HS-5 (cell line): Measurements from ENCODE around the gene CLTB.

ENCODE experiments used
- DNase-seq: peaks from one replicate; pipeline ENCODE4 v3.0.0-alpha.2; 2012; ENCODE audit warnings: low read depth

The CLTB gene

GRCh38 chr5:176352116-176352878 lies 64.0 kb downstream of the CLTB start:
- DNase-seq = no peak

DNA sequence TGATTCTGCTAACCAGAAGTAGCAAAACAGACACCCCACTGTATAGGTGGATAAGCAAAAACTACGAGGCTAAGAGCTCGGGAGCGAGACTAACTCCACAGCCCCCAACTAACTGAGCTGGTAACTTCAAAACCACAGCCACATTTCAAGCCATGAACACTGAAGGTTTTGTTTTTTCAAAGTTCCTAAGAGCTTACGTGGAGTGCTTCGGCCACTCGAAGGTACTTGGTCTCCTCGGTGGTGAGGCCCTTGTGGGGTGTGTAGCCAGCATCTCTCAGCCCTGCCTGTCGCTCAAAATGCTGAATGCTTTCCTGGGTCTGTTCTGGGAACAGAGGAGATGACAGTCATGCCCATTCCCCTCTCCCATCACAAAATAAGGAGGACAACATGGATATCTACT lies 65.9 kb downstream of the CLTB start:
- DNase-seq = no peak

DNA sequence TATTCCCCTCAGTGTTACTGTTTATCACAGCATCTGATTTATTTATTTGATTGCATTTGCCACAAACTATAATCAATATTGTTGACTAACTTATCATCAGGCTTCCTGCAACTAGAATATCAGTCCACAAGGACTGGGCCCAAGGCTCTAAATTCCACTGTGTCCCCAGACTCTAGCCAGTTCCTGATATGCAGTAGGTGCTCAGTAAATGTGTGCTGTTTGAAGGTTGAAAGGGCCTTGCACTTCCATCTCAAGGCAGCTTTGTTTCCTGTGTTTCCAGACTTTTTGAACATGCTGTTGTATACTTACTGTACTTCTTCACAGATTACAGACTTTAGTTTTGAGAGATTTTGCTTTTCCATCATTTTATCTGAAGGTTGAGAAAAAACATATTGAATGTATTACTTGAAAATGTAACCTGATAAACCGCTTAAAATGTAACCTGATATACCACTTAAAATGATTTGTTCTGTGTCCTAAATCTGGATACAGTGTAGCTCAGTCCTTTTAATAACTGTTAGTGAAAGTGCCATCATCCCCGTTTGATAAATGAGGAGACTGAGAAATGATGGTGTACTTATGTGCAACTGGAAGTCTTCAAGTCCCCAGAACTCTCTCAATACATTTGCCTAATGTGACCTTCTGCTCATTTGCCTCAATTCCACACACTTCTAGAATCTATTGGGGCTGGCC lies 73.4 kb downstream of the CLTB start:
- DNase-seq = no peak
